GM18858 (cell line): ENCODE data around the gene ZNF296.
A peak's percentile ranks its signal among the peaks of the same experiment; 100 is the strongest.

Source experiments
- ATAC-seq: cut with Tn5 transposase; IDR thresholded peaks from one replicate; pipeline ENCODE4 v1.9.1; 2021; ENCODE audit not compliant: unreplicated experiment

The ZNF296 gene

GRCh38 chr19:45061965-45062364 lies 14.3 kb downstream of the ZNF296 start:
- ATAC-seq, result no peak

DNA sequence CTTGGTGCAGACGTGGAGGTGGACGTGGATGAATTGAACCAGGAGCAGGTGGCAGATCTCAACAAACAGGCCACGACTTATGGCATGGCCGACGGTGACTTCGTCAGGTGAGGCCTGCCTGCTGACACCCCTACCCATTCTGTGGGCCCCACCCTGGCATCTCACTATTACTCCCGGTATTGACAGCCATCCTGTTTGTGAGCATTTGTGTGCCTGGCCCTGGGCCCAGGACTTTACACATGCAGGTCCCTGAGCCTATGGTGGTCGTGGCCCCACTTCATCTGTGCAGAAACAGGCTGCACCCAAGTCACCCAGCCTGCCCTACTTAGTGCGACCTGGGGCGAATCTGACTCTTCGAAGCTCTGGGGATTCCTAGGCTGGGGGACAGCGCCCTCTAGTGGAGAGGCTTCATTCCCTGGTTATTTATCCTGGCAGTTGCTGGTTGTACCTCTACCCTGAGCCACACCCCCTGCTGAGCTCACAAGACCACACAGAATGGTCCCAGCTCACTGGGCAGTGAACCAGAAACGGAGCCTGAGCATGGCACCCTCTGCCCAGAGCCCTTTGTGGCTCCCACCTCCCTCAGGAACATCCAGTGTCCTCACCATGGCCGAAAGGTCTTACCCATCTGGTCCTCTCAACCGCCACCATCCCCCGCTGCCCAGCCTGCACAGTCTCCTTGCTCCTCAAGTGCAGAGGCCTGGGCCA lies 16.9 kb downstream of the ZNF296 start:
- no peak for ATAC-seq

GRCh38 chr19:45058622-45059159 lies 17.6 kb downstream of the ZNF296 start:
- no peak for ATAC-seq

- ATAC-seq, result no peak
Measured at GRCh38 chr19:45057444-45057843, 18.8 kb downstream of the ZNF296 start.

- ATAC-seq, result no peak
Measured at GRCh38 chr19:45056831-45057230, 19.4 kb downstream of the ZNF296 start.

DNA sequence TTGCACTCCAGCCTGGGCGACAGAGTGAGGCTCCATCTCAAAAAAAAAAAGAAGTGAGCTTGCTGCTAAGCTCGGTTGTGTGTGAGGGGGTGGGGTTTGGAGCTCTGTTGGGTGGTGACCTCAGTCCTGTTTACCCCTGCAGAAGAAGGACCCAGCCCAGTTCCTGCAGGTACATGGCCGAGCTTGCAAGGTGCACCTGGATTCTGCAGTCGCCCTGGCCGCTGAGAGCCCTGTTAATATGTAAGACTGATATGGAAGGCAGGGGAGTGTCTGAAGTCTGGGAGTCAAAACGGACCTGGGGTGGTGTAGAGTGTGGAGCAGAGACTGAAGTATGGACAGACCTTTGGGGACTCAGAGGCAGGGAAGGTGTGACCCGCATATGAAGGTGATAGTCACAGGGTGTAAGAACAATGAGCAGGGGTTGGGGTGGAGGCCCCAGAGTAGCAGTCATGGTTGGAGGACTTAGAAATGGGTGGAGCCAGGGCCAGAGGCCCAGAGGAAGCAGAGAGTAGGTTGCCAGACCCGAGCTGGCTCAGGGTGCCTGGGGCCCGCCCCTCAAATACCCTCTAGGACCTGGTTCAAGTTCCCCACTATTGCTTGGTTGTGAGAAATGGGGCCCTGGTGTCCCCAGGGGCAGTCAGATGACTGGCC lies 24.2 kb downstream of the ZNF296 start:
- no peak for ATAC-seq

DNA sequence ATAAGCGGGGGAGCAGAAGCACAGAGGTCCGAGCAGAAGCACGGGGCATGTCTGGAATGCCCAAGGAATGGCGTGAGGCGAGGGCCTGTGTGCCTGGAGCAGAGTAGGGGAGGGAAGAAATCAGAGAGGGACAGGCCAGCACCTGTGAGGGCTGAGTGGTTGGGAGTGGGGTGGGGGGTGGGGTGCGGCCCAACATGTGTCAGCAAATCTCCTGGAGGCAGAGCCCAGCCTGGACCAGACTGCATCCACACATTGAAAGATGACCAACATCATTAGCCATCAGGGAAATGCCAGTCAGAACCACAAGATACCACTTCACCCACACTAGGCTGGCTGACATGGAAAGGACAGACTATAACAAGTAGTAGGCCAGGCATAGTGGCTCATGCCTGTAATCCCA lies 26.2 kb downstream of the ZNF296 start:
- ATAC-seq, result no peak

GRCh38 chr19:45049073-45049736 lies 27.1 kb downstream of the ZNF296 start:
- ATAC-seq, result no peak

DNA sequence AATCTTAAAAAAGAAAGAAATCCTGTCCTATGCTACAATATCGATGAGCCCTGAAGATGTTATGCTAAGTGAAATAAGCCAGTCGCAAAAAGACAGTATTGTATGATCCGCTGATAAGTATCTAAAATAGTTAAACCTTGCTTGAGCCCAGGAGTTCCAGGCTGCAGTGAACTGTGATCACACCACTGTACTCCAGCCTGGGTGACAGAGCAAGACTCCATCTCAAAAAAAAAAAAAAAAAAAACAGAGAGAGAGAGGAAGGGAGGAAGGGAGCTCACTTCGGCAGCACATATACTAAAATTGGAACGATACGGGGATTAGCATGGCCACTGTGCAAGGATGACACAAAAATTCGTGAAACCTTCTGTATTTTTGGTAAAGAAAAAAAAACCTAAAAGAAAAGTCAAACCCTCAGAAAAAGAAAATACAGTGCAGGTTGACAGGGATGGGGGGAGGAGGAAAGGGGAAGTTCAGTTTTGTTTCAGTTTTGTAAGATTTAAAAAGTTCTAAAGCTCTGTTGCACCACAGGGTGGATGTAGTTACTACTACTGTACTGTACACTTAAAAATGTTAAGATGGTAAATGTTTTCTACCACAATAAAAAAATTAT lies 29.0 kb downstream of the ZNF296 start:
- ATAC-seq, result peak; percentile 65

DNA sequence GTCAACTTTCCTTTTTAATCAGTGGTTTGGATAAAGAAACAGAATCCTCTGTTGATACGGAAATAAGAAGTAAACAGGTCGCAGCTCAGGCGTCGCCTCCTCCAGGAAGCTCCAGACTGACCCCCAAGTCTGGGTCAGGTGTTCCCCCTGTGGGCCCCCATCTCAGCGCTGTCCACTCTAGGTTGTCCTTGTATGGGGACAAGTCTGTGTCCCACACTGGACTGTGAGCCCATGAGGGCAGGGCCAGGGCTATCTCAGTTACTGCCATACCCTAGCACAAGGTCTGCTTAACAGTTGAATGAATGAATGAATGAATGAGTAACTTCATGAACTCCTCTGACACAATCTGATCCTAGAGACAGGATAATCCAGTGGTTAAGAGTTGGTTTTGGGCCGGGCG lies 29.9 kb downstream of the ZNF296 start:
- no peak for ATAC-seq

DNA sequence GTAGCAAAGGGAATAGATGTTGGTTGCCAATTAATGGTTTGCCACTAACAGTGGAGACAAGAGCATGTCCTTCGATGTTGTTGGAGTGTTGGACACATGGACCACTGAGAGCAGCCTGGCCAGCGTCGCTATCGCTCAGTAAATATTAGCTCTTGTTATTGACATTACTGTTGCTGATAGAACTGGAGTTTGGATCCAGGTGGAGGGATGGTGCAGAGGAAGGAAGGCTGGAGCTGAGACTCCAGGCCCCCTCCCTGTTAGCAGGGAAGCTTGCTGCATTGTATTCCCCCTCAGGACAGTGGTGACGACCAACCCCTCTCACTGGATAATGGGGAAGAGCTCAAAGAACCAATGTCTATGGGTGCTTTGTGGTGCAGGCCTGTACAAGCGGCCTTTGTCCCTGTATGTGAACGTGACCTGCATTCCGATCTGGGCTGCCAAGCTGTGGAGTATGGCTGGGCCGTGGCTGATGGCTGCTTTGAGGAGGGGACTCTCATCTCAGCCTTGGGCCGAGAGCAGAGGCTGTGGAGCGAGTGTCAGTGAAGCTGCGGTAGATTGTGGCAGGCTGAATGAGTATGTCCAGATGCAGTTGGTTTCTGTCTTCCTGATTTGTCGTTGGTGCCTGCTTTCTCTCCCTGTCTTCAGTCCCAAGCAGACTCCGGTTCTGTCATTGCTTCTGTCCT lies 30.5 kb downstream of the ZNF296 start:
- ATAC-seq, result no peak

DNA sequence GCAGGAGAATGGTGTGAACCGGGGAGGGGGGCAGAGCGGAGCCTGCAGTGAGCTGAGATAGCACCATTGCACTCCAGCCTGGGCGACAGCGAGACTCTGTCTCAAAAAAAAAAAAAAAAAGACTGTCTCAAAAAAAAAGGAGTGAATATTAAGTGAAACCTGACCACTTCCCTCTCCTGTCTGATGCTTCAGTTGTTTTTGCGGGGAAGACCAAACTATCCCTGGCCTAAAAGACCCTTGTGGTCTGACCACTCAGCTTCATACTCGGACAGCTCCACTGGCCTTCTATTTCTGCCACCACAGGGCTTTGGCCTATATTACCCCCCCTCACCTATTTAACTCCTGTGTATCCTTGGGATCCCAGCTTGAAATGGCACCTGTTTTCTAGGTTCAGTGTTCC lies 35.2 kb downstream of the ZNF296 start:
- ATAC-seq, result no peak

GRCh38 chr19:45040059-45040771 lies 36.1 kb downstream of the ZNF296 start:
- ATAC-seq, result no peak

DNA sequence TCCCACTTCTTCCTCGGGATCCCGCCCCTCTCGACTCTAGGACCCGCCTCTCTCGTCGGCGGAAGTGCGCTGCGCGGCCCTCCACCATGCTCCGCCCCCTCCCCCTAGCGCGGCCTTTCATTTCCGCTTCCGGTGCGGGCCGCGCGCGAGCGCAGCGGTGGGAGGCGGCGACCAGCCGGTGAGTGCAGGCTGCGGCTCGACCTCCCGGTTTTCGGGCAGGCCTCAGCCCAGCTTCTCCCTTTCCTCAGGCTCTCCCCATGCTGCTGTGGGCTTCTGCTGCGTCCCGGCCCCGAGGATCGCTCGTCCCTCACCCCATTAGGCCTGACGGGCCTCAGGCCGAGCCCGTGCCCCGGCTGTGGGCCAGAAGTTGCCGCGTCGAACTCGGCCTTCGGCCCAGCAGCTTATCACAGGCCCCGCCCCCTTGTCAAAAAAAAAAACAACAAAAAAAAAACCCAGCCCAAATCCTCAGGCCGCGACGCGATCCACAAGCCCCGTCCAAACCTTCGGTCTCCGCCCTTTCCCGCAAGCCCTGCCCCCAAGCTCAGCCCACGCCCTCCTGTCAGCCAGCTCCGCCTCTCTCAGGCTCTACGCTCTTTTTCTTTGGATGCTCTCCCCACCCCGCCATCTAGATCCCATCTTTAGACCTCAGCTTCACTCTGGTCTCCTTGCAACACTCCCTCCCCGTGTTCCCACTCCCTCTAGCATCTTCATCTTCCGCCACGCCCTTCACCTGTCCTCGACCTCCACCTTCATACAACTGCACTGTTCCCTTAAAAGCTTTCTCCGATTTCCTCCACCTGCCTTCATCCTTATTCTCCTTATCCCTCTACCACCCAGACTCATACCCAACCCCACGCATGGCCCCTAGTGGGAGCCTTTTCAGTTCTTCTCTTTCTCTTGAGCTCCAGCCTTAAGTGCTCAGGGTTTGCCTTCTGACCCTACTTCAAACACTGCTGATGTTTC lies 37.1 kb downstream of the ZNF296 start, which contains the start of gene CLASRP:
CLASRP (plus strand) TSS at position 115 of the 963 bp plus-strand sequence. CDS start 1,168 bp downstream, outside the sequence.
- ATAC-seq, result no peak

DNA sequence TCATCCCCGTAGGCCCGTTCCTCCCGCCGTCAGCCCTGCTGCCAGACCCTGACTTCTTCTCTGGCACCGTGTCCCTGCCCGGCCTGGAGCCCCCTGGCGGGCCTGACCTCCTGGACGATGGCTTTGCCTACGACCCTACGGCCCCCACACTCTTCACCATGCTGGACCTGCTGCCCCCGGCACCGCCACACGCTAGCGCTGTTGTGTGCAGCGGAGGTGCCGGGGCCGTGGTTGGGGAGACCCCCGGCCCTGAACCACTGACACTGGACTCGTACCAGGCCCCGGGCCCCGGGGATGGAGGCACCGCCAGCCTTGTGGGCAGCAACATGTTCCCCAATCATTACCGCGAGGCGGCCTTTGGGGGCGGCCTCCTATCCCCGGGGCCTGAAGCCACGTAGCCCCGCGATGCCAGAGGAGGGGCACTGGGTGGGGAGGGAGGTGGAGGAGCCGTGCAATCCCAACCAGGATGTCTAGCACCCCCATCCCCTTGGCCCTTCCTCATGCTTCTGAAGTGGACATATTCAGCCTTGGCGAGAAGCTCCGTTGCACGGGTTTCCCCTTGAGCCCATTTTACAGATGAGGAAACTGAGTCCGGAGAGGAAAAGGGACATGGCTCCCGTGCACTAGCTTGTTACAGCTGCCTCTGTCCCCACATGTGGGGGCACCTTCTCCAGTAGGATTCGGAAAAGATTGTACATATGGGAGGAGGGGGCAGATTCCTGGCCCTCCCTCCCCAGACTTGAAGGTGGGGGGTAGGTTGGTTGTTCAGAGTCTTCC lies 38.7 kb downstream of the ZNF296 start:
- no peak for ATAC-seq

DNA sequence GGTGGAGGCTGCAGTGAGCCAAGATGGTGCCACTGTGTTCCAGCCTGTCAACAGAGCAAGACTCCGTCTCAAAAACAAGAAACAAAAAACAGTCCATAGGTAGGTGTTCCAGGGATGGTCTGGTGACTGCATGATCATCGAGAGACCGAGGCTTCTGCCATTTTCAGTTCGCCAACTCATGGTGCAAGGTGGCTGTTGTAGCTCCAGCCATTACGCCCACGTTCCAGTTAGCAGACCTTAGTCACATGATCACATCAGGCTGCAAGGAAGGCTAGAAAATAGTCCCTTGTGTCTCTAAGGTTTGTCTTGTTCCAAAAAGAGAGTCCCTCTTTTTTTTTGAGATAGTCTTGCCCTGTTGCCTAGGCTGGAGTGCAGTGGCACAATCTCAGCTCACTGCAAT lies 40.5 kb downstream of the ZNF296 start:
- no peak for ATAC-seq

- ATAC-seq, result no peak
Measured at GRCh38 chr19:45032421-45032820, 43.9 kb downstream of the ZNF296 start.

GRCh38 chr19:45030825-45031224 lies 45.5 kb downstream of the ZNF296 start:
- ATAC-seq, result no peak
